ENCODE measurements around the gene FARP1.

Gene FARP1

GRCh38 chr13:98199480-98199879 is 56.6 kb downstream of the FARP1 start:
- Histone ChIP-seq H3K9me2 (replicated peaks; ENCODE audit: insufficient read depth, low read length) (no peaks in the 10 kb centered on the region), H3F3A (ENCODE audit: insufficient read depth) (no peaks in the 10 kb centered on the region), H3K9me3 (ENCODE audit: insufficient read depth, low read length) (no peaks in the 10 kb centered on the region), H3K9ac (ENCODE audit: low read length) (no peak overlapping the region), H3K4me2 (ENCODE audit: low read depth, low read length, poor library complexity, severe bottlenecking) (no peak overlapping the region), H2AFZ (ENCODE audit: low read depth, low read length, severe bottlenecking) (no peak overlapping the region), H3K79me2 (ENCODE audit: insufficient read depth, low read length) (no peaks in the 10 kb centered on the region), H3K36me3 (ENCODE audit: low read length) (no peaks in the 10 kb centered on the region), H3K27me3 (ENCODE audit: low read length) (no peaks in the 10 kb centered on the region), H4K20me1 (ENCODE audit: low read depth, low read length) (no peaks in the 10 kb centered on the region), H3K4me3 (ENCODE audit: insufficient read depth, low read length, poor library complexity, severe bottlenecking) (no peak overlapping the region), H3K27ac (ENCODE audit: low read depth, low read length) (no peak overlapping the region)
- TF ChIP-seq EZH2phosphoT487 (conservative IDR thresholded peaks at IDR 0.05; ENCODE audit: low read length) (no peak), CTCF (IDR thresholded peaks at IDR 0.05; ENCODE audit: insufficient read depth, low read length, poor library complexity, severe bottlenecking) (no peak)

GRCh38 chr13:98200211-98200878 is 57.5 kb downstream of the FARP1 start:
- no peaks in the 10 kb centered on the region for H3K36me3 ChIP-seq (ENCODE audit: low read length)
- no peak overlapping the region for H3K27ac ChIP-seq (ENCODE audit: low read depth, low read length)
- no peaks in the 10 kb centered on the region for H3F3A ChIP-seq (ENCODE audit: insufficient read depth)
- no peak overlapping the region for H3K9ac ChIP-seq (ENCODE audit: low read length)
- H3K9me3 ChIP-seq (ENCODE audit: insufficient read depth, low read length): no peaks in the 10 kb centered on the region
- no peaks in the 10 kb centered on the region for H4K20me1 ChIP-seq (ENCODE audit: low read depth, low read length)
- no peak overlapping the region for H3K4me2 ChIP-seq (ENCODE audit: low read depth, low read length, poor library complexity, severe bottlenecking)
- no peaks in the 10 kb centered on the region for H3K79me2 ChIP-seq (ENCODE audit: insufficient read depth, low read length)
- no peak overlapping the region for H3K4me3 ChIP-seq (ENCODE audit: insufficient read depth, low read length, poor library complexity, severe bottlenecking)
- no peaks in the 10 kb centered on the region for H3K9me2 ChIP-seq (replicated peaks; ENCODE audit: insufficient read depth, low read length)
- H2AFZ ChIP-seq (ENCODE audit: low read depth, low read length, severe bottlenecking): no peak overlapping the region
- TF ChIP-seq CTCF (IDR thresholded peaks at IDR 0.05; ENCODE audit: insufficient read depth, low read length, poor library complexity, severe bottlenecking) (no peak), EZH2phosphoT487 (conservative IDR thresholded peaks at IDR 0.05; ENCODE audit: low read length) (no peak)
- no peaks in the 10 kb centered on the region for H3K27me3 ChIP-seq (ENCODE audit: low read length)

GRCh38 chr13:98201189-98201588 is 58.3 kb downstream of the FARP1 start:
- Histone ChIP-seq H3K9ac (ENCODE audit: low read length) (no peak overlapping the region), H3K4me3 (ENCODE audit: insufficient read depth, low read length, poor library complexity, severe bottlenecking) (no peak overlapping the region), H3K27ac (ENCODE audit: low read depth, low read length) (no peak overlapping the region), H3F3A (ENCODE audit: insufficient read depth) (no peaks in the 10 kb centered on the region), H3K4me2 (ENCODE audit: low read depth, low read length, poor library complexity, severe bottlenecking) (no peak overlapping the region), H3K36me3 (ENCODE audit: low read length) (no peaks in the 10 kb centered on the region), H3K27me3 (ENCODE audit: low read length) (no peaks in the 10 kb centered on the region), H3K9me2 (replicated peaks; ENCODE audit: insufficient read depth, low read length) (no peaks in the 10 kb centered on the region), H3K9me3 (ENCODE audit: insufficient read depth, low read length) (no peaks in the 10 kb centered on the region), H3K79me2 (ENCODE audit: insufficient read depth, low read length) (no peaks in the 10 kb centered on the region), H2AFZ (ENCODE audit: low read depth, low read length, severe bottlenecking) (no peak overlapping the region), H4K20me1 (ENCODE audit: low read depth, low read length) (no peaks in the 10 kb centered on the region)
- TF ChIP-seq CTCF (IDR thresholded peaks at IDR 0.05; ENCODE audit: insufficient read depth, low read length, poor library complexity, severe bottlenecking) (no peak), EZH2phosphoT487 (conservative IDR thresholded peaks at IDR 0.05; ENCODE audit: low read length) (no peak)

Data from SU-DHL-6 (cell line).